Retinal pigment epithelial cell (primary cell): Measurements from ENCODE around the gene GATAD1.
A peak's percentile ranks its signal among the peaks of the same experiment; 100 is the strongest.
"Not testable (repeated sequence)": the region's sequence is repeated elsewhere in the genome, so short reads cannot be mapped to it uniquely, and the experiment has no call there.

ENCODE experiments used
- DNase-seq: peaks from one replicate; pipeline ENCODE4 v3.0.0-alpha.2; 2010; ENCODE audit warnings: low read depth
- H3K4me3 ChIP-seq: 2 replicates; pipeline ENCODE4 v1.5.1; 2011; ENCODE audit warnings: mild to moderate bottlenecking, low read length, control low read depth, moderate library complexity
- CTCF ChIP-seq: conservative IDR thresholded peaks from 2 replicates; pipeline ENCODE4 v1.5.1; 2011; ENCODE audit warnings: low read depth, low read length, control low read depth, inconsistent platforms

Gene GATAD1

GRCh38 chr7:92436612-92437445 lies 10.5 kb upstream of the GATAD1 start:
- DNase-seq: no peak
- H3K4me3 ChIP-seq: no peak overlapping the region
- TF ChIP-seq CTCF: no peak

- no peak for DNase-seq
- TF ChIP-seq CTCF: no peak
- H3K4me3 ChIP-seq: no peak overlapping the region
Measured at GRCh38 chr7:92437956-92438491, 9.3 kb upstream of the GATAD1 start.

- not testable (repeated sequence) for H3K4me3 ChIP-seq, DNase-seq
Measured at GRCh38 chr7:92442720-92443119, 4.6 kb upstream of the GATAD1 start.

GRCh38 chr7:92446869-92447344 lies 375 bp upstream of the GATAD1 start:
- no peak for TF ChIP-seq CTCF
- no peak for DNase-seq
- peak overlapping the region; percentile 85 for H3K4me3 ChIP-seq

GRCh38 chr7:92448205-92448747 lies 994 bp downstream of the GATAD1 start:
- DNase-seq: peak; percentile 16
- TF ChIP-seq CTCF: peak; percentile 57
- H3K4me3 ChIP-seq: peak overlapping the region; percentile 85

- DNase-seq: no peak
- H3K4me3 ChIP-seq: no peak overlapping the region
- TF ChIP-seq CTCF: no peak
Measured at GRCh38 chr7:92451645-92452044, 4.4 kb downstream of the GATAD1 start.

- no peak for DNase-seq
- no peak for TF ChIP-seq CTCF
- H3K4me3 ChIP-seq: no peak overlapping the region
Measured at GRCh38 chr7:92456236-92456635, 9.0 kb downstream of the GATAD1 start.
